Osteoblast (primary cell): ENCODE measurements around the gene FAM187B. TPM values are rescaled to one million over a fixed set of nuclear protein-coding genes. Genes with fewer than 3 reads are reported as not detected.
"Not testable (repeated sequence)": the region's sequence is repeated elsewhere in the genome, so short reads cannot be mapped to it uniquely, and the experiment has no call there.

Experiments used
- DNase-seq: peaks from one replicate; pipeline ENCODE4 v3.0.0; 2011; ENCODE audit warnings: low spot score, mixed read lengths; ENCODE audit not compliant: insufficient read length; ENCODE audit errors: missing footprints
- H2AFZ ChIP-seq: 2 replicates; pipeline ENCODE4 v1.6.0; 2011; ENCODE audit warnings: mild to moderate bottlenecking, low read length
- H3K27ac ChIP-seq: 2 replicates; pipeline ENCODE4 v1.5.1; 2011; ENCODE audit warnings: mild to moderate bottlenecking, low read depth, low read length, moderate library complexity
- H3K27me3 ChIP-seq: 2 replicates; pipeline ENCODE4 v1.6.0; 2012; ENCODE audit warnings: mild to moderate bottlenecking, control low read depth, inconsistent platforms, low read length, moderate library complexity; ENCODE audit not compliant: insufficient read depth
- H3K36me3 ChIP-seq: 2 replicates; pipeline ENCODE4 v1.5.1; 2011; ENCODE audit warnings: mild to moderate bottlenecking, low read length, control low read depth, moderate library complexity; ENCODE audit not compliant: insufficient read depth
- H3K4me1 ChIP-seq: 2 replicates; pipeline ENCODE4 v1.5.1; 2011; ENCODE audit warnings: mild to moderate bottlenecking, low read length, control low read depth, moderate library complexity; ENCODE audit not compliant: insufficient read depth
- H3K4me2 ChIP-seq: 2 replicates; pipeline ENCODE4 v1.6.0; 2011; ENCODE audit warnings: mild to moderate bottlenecking, low read length; ENCODE audit not compliant: insufficient read depth
- H3K4me3 ChIP-seq: fragments of 200-600 bp; sonication (generic); 3 replicates; pipeline ENCODE4 v1.5.1; 2012; ENCODE audit warnings: mild to moderate bottlenecking, low read length, inconsistent platforms; ENCODE audit not compliant: insufficient read depth
- H3K79me2 ChIP-seq: 2 replicates; pipeline ENCODE4 v1.6.0; 2012; ENCODE audit warnings: mild to moderate bottlenecking, low read length, control low read depth, inconsistent platforms; ENCODE audit not compliant: insufficient read depth
- H3K9me3 ChIP-seq: 2 replicates; pipeline ENCODE4 v1.5.1; 2011; ENCODE audit warnings: low read depth, low read length, control low read depth
- H4K20me1 ChIP-seq: 2 replicates; pipeline ENCODE4 v1.6.0; 2012; ENCODE audit warnings: mild to moderate bottlenecking, low read length, control low read depth; ENCODE audit not compliant: insufficient read depth
- CTCF ChIP-seq: IDR thresholded peaks from 2 replicates; pipeline ENCODE4 v1.5.1; 2011; ENCODE audit warnings: mild to moderate bottlenecking, low read depth, low read length, moderate library complexity; ENCODE audit errors: extremely low read depth
- total RNA-seq: library from RNA; depleted of rRNA; stranded (reverse); fragments of >200 nt; gene quantifications from 2 replicates; pipeline ENCODE4 v1.2.3, GENCODE V29; 2012

The FAM187B gene
- total RNA-seq, 1 donor: not detected

GRCh38 chr19:35247526-35248309 lies 19.2 kb upstream of the FAM187B start:
- Histone ChIP-seq H3K36me3 (no peaks in the 10 kb centered on the region), H4K20me1 (no peaks in the 10 kb centered on the region), H3K9me3 (no peaks in the 10 kb centered on the region), H3K4me1 (no peaks in the 10 kb centered on the region), H3K79me2 (no peaks in the 10 kb centered on the region), H3K4me3 (no peak overlapping the region), H3K27ac (no peak overlapping the region), H3K27me3 (peaks cover 39% of the 10 kb centered on the region), H2AFZ (no peak overlapping the region), H3K4me2 (no peak overlapping the region)
- no peak for TF ChIP-seq CTCF
- no peak for DNase-seq

GRCh38 chr19:35246466-35247092 lies 18.0 kb upstream of the FAM187B start:
- no peak for DNase-seq
- Histone ChIP-seq H3K9me3 (no peaks in the 10 kb centered on the region), H3K27me3 (peaks cover 41% of the 10 kb centered on the region), H4K20me1 (no peaks in the 10 kb centered on the region), H3K36me3 (no peaks in the 10 kb centered on the region), H3K79me2 (no peaks in the 10 kb centered on the region), H2AFZ (no peak overlapping the region), H3K4me2 (no peak overlapping the region), H3K4me1 (no peaks in the 10 kb centered on the region), H3K27ac (no peak overlapping the region), H3K4me3 (no peak overlapping the region)
- no peak for TF ChIP-seq CTCF

- no peak overlapping the region for H3K27ac ChIP-seq
- no peaks in the 10 kb centered on the region for H3K36me3 ChIP-seq
- H4K20me1 ChIP-seq: no peaks in the 10 kb centered on the region
- H3K4me1 ChIP-seq: no peaks in the 10 kb centered on the region
- H2AFZ ChIP-seq: no peak overlapping the region
- no peak overlapping the region for H3K4me2 ChIP-seq
- no peak for TF ChIP-seq CTCF
- H3K9me3 ChIP-seq: peaks cover 2% of the 10 kb centered on the region
- no peak overlapping the region for H3K4me3 ChIP-seq
- H3K79me2 ChIP-seq: no peaks in the 10 kb centered on the region
- H3K27me3 ChIP-seq: peaks cover 11% of the 10 kb centered on the region
- DNase-seq: no peak
These were observed 12.9 kb upstream of the FAM187B start for GRCh38 chr19:35241417-35241816.

- H3K27me3 ChIP-seq: peaks cover 11% of the 10 kb centered on the region
- H4K20me1 ChIP-seq: no peaks in the 10 kb centered on the region
- H3K9me3 ChIP-seq: peaks cover 2% of the 10 kb centered on the region
- H2AFZ ChIP-seq: no peak overlapping the region
- DNase-seq: no peak
- no peak overlapping the region for H3K4me3 ChIP-seq
- H3K27ac ChIP-seq: no peak overlapping the region
- H3K4me1 ChIP-seq: no peaks in the 10 kb centered on the region
- no peaks in the 10 kb centered on the region for H3K36me3 ChIP-seq
- H3K4me2 ChIP-seq: no peak overlapping the region
- no peak for TF ChIP-seq CTCF
- no peaks in the 10 kb centered on the region for H3K79me2 ChIP-seq
These were observed 11.8 kb upstream of the FAM187B start for GRCh38 chr19:35240327-35240726.

GRCh38 chr19:35239597-35239996 lies 11.1 kb upstream of the FAM187B start:
- DNase-seq, H3K27ac ChIP-seq, H2AFZ ChIP-seq, H3K4me1 ChIP-seq, H3K4me3 ChIP-seq, H4K20me1 ChIP-seq, H3K4me2 ChIP-seq, H3K79me2 ChIP-seq, H3K9me3 ChIP-seq, H3K36me3 ChIP-seq: not testable (repeated sequence)
- peaks cover 11% of the 10 kb centered on the region for H3K27me3 ChIP-seq
